Gastrocnemius medialis (tissue), 4 donors: ENCODE data around the gene AP1G2.

ENCODE experiments used
- POLR2A ChIP-seq, 2 donors: fragments of 450-650 bp; IDR thresholded peaks; one replicate each; pipeline ENCODE4 v1.6.1; 2017; ENCODE audit warnings: antibody characterized with exemption in 2 of 2, mild to moderate bottlenecking in 2 of 2, moderate library complexity in 2 of 2
- TF ChIP-seq, protein P1 (sequence below), 5 experiments: fragments of 450-650 bp in 3 of 5; fragments of 200-600 bp in 2 of 5; sonication (generic) in 2 of 5; IDR thresholded peaks in 4 of 5; conservative IDR thresholded peaks in 1 of 5; 1 replicate in 4 of 5; 2 replicates in 1 of 5; pipeline ENCODE4 v1.5.1; 2016 to 2019; ENCODE audit warnings: antibody characterized with exemption in 5 of 5, mild to moderate bottlenecking in 3 of 5, moderate library complexity in 3 of 5

DNA sequence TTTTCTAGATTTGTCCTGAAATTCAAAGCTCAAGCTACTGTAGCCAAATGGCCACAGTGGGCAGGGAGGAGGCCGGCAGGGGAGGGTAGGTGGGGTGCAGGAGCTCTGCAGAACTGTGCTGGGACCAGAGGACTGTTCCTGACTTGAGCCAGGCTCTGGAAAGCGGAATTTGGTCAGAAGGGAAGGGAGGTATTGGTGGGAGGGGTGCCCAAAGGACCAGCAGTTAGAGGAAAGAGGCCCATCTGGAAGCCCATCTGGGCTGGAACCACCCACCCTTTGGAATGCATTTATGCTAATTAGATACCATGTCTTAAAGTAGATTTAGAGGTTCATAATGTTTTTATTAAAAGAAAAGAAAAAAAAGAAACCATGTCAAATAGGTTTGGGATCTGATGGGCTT lies 35.5 kb upstream of the AP1G2 start:
- TF ChIP-seq, protein P1, sequence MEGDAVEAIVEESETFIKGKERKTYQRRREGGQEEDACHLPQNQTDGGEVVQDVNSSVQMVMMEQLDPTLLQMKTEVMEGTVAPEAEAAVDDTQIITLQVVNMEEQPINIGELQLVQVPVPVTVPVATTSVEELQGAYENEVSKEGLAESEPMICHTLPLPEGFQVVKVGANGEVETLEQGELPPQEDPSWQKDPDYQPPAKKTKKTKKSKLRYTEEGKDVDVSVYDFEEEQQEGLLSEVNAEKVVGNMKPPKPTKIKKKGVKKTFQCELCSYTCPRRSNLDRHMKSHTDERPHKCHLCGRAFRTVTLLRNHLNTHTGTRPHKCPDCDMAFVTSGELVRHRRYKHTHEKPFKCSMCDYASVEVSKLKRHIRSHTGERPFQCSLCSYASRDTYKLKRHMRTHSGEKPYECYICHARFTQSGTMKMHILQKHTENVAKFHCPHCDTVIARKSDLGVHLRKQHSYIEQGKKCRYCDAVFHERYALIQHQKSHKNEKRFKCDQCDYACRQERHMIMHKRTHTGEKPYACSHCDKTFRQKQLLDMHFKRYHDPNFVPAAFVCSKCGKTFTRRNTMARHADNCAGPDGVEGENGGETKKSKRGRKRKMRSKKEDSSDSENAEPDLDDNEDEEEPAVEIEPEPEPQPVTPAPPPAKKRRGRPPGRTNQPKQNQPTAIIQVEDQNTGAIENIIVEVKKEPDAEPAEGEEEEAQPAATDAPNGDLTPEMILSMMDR (IDR thresholded peaks at IDR 0.05 in 4 of 5, conservative IDR thresholded peaks at IDR 0.05 in 1 of 5) = no peak
- no peak for TF ChIP-seq POLR2A (IDR thresholded peaks at IDR 0.05)
